PC-3 (cell line): ENCODE results near the gene KRT85. TPM values are rescaled to one million over a fixed set of nuclear protein-coding genes. Genes with fewer than 3 reads are reported as not detected.

Experiments
- ATAC-seq: fragments of 200-7000 bp; cut with Tn5 transposase; 2 replicates; pipeline ENCODE4 v1.9.1; 2020; ENCODE audit warnings: mild to moderate bottlenecking, moderate library complexity
- BruUV-seq: library from RNA; stranded (reverse); fragments of 400-500 nt; replicated peaks from 2 replicates; lab custom pipeline; 2021; lab: Mats Ljungman, UMichigan
- CTCF ChIA-PET: fragments of 300-600 bp; sonication (Branson Sonifier 250); formaldehyde crosslinking; loops from one replicate; lab custom pipeline; 2022; ENCODE audit warnings: antibody characterized with exemption; lab: Charles Lee
- POLR2A ChIA-PET: fragments of 300-600 bp; sonication (Branson Sonifier 250); formaldehyde crosslinking; loops from one replicate; lab custom pipeline; 2022; ENCODE audit warnings: antibody characterized with exemption; ENCODE audit not compliant: unreplicated experiment; lab: Charles Lee
- DNase-seq: peaks from one replicate; pipeline ENCODE4 v3.0.0-alpha.2; 2015
- H2AFZ ChIP-seq: fragments of 300-600 bp; sonication (generic); 2 replicates; pipeline ENCODE4 v1.6.0; 2016; ENCODE audit warnings: antibody characterized with exemption, low read length
- H3F3A ChIP-seq: fragments of 300-600 bp; sonication (generic); one replicate; pipeline ENCODE4 v1.6.0; 2017; ENCODE audit warnings: antibody characterized with exemption, low read length, control low read depth, mild to moderate bottlenecking; ENCODE audit not compliant: unreplicated experiment
- H3K27ac ChIP-seq: fragments of 300-600 bp; sonication (generic); 2 replicates; pipeline ENCODE4 v1.5.1; 2016; ENCODE audit warnings: mild to moderate bottlenecking, low read length
- H3K27me3 ChIP-seq: fragments of 300-600 bp; sonication (generic); 2 replicates; pipeline ENCODE4 v1.6.1; 2016; ENCODE audit warnings: low read length, mixed read lengths
- H3K36me3 ChIP-seq: fragments of 300-600 bp; sonication (generic); 2 replicates; pipeline ENCODE4 v1.6.1; 2016; ENCODE audit warnings: low read depth, mixed run types, low read length, mixed read lengths
- H3K4me1 ChIP-seq: fragments of 300-600 bp; sonication (generic); 2 replicates; pipeline ENCODE4 v1.5.1; 2016; ENCODE audit warnings: low read length; ENCODE audit not compliant: insufficient read depth
- H3K4me2 ChIP-seq: fragments of 300-600 bp; sonication (generic); 2 replicates; pipeline ENCODE4 v1.6.0; 2016; ENCODE audit warnings: low read length
- H3K4me3 ChIP-seq: fragments of 300-600 bp; sonication (generic); 2 replicates; pipeline ENCODE4 v1.5.1; 2016; ENCODE audit warnings: mild to moderate bottlenecking, low read length, mixed read lengths
- H3K79me2 ChIP-seq: fragments of 300-600 bp; sonication (generic); 2 replicates; pipeline ENCODE4 v1.6.1; 2017; ENCODE audit warnings: low read length, mixed read lengths
- H3K9ac ChIP-seq: fragments of 300-600 bp; sonication (generic); 2 replicates; pipeline ENCODE4 v1.6.0; 2016; ENCODE audit warnings: mild to moderate bottlenecking, low read length
- H3K9me2 ChIP-seq: fragments of 300-600 bp; sonication (generic); replicated peaks from 2 replicates; pipeline ENCODE4 v1.6.1; 2016; ENCODE audit warnings: mixed run types, low read length, mixed read lengths
- H3K9me3 ChIP-seq: fragments of 300-600 bp; sonication (generic); 2 replicates; pipeline ENCODE4 v1.6.1; 2016; ENCODE audit warnings: low read length, mixed read lengths
- H4K20me1 ChIP-seq: fragments of 300-600 bp; sonication (generic); 2 replicates; pipeline ENCODE4 v1.6.1; 2016; ENCODE audit warnings: low read length, mixed read lengths
- EZH2 ChIP-seq: fragments of 300-600 bp; sonication (generic); IDR thresholded peaks from one replicate; pipeline ENCODE4 v1.6.1; 2017; ENCODE audit warnings: antibody characterized with exemption, mild to moderate bottlenecking, low read length; ENCODE audit not compliant: unreplicated experiment
- EZH2phosphoT487 ChIP-seq: fragments of 300-600 bp; sonication (generic); IDR thresholded peaks from 2 replicates; pipeline ENCODE4 v1.6.1; 2018; ENCODE audit warnings: mild to moderate bottlenecking, antibody characterized with exemption, low read length, borderline replicate concordance
- intact Hi-C: fragments of 100-400 bp; cut with micrococcal nuclease; formaldehyde crosslinking; loops from 2 replicates; pipeline ENCODE4 v1.9.0; 2023
- total RNA-seq: library from RNA; depleted of rRNA; stranded (reverse); fragments of >200 nt; gene quantifications from 2 replicates; pipeline ENCODE4 v1.2.3, GENCODE V29; 2014
- TF ChIP-seq, protein P1 (sequence below): fragments of 300-600 bp; sonication (generic); conservative IDR thresholded peaks from 2 replicates; pipeline ENCODE4 v1.5.1; 2017; ENCODE audit warnings: antibody characterized with exemption, low read depth, mild to moderate bottlenecking, low read length

KRT85 gene
- total RNA-seq, 1 experiment from 2014 or later: not detected

DNA sequence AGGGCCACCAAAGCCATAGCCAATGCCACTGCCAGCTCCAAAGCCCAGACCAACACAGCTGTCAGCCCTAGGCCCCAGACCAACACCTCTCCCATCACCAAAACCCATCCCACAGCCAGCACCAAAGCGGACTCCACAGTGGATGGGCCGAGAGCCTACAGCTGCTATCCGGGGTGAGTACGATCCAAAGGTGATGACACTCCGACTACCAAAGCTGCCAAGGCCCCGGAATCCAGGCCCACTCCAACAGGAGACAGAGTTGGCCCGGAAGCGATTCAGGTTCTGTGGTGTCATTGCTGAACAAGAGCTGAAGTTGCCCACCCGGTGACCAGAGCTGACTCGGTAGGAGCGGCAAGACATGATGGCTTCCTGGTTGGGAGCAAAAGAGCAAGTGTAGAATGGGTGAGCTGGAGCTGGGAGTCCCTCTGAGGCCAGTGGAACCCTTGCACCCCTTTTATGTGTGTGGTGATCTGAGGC, 18.0 kb upstream of the KRT85 start, which contains the start of gene KRT84:
KRT84 (minus strand) TSS at position 427 of the 477 bp plus-strand sequence; CDS start at position 360, 67 bp downstream.
- no peak within 1 kb of the TSS for H3K4me3 ChIP-seq
- DNase-seq: no peak
- H3K9me3 ChIP-seq: no peaks in the 10 kb centered on the region
- intact Hi-C loops: no loop called here
- BruUV-seq: no TSS peak
- POLR2A ChIA-PET: no interaction called here
- no peaks in the 10 kb centered on the region for H3K9me2 ChIP-seq
- no peak within 1 kb of the TSS for H2AFZ ChIP-seq
- H3K27ac ChIP-seq: no peak within 1 kb of the TSS
- no peaks in the 10 kb centered on the region for H3K36me3 ChIP-seq
- no peaks in the 10 kb centered on the region for H3K79me2 ChIP-seq
- no peaks in the 10 kb centered on the region for H3K4me1 ChIP-seq
- TF ChIP-seq EZH2: no peak
- no peak for TF ChIP-seq EZH2phosphoT487
- TF ChIP-seq, protein P1, sequence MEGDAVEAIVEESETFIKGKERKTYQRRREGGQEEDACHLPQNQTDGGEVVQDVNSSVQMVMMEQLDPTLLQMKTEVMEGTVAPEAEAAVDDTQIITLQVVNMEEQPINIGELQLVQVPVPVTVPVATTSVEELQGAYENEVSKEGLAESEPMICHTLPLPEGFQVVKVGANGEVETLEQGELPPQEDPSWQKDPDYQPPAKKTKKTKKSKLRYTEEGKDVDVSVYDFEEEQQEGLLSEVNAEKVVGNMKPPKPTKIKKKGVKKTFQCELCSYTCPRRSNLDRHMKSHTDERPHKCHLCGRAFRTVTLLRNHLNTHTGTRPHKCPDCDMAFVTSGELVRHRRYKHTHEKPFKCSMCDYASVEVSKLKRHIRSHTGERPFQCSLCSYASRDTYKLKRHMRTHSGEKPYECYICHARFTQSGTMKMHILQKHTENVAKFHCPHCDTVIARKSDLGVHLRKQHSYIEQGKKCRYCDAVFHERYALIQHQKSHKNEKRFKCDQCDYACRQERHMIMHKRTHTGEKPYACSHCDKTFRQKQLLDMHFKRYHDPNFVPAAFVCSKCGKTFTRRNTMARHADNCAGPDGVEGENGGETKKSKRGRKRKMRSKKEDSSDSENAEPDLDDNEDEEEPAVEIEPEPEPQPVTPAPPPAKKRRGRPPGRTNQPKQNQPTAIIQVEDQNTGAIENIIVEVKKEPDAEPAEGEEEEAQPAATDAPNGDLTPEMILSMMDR: no peak
- H3K27me3 ChIP-seq: no peaks in the 10 kb centered on the region
- H3K4me2 ChIP-seq: no peak within 1 kb of the TSS
- ATAC-seq: no peak
- CTCF ChIA-PET: interaction anchor here (0.6 to 0.8 kb wide), 2 partner anchors 13 to 241 kb away, joined by 3 to 4 read pairs; no protein-coding TSS in a partner anchor
- H3K9ac ChIP-seq: no peak within 1 kb of the TSS
- no peaks in the 10 kb centered on the region for H3F3A ChIP-seq
- no peaks in the 10 kb centered on the region for H4K20me1 ChIP-seq

DNA sequence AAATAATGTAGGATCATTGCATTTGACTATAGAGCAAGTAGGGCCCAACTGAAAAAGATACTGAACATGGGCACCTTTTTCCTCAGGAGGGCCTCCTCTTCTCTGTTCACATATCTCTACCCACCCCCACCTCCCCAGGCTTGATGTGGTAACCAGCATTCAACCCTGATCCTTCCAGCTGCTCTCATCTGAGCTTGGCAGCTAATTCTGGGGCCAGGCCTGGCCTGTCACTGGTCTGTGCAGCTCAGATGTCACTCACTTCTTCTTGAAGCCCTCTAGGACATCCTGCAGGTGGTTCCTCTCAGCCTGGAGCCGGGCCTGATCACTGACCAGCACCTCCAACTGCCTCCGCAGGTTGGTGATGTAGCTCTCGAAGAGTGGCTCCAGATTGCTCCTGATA, 16.1 kb upstream of the KRT85 start:
- POLR2A ChIA-PET: no interaction called here
- intact Hi-C loops: no loop called here
- TF ChIP-seq EZH2phosphoT487: no peak
- no peak for TF ChIP-seq EZH2
- TF ChIP-seq, protein P1: no peak
- Histone ChIP-seq H3K4me2 (no peak overlapping the region), H4K20me1 (no peaks in the 10 kb centered on the region), H3K9me2 (no peaks in the 10 kb centered on the region), H3K27ac (no peak overlapping the region), H3K36me3 (no peaks in the 10 kb centered on the region), H2AFZ (no peak overlapping the region), H3K9me3 (no peaks in the 10 kb centered on the region), H3F3A (no peaks in the 10 kb centered on the region), H3K4me3 (no peak overlapping the region), H3K27me3 (no peaks in the 10 kb centered on the region), H3K4me1 (no peaks in the 10 kb centered on the region), H3K79me2 (no peaks in the 10 kb centered on the region), H3K9ac (no peak overlapping the region)
- CTCF ChIA-PET: interaction anchor here (0.6 kb wide), 1 partner anchor 484 kb away, joined by 3 read pairs; no protein-coding TSS in a partner anchor
- DNase-seq (no peak), ATAC-seq (no peak)
- BruUV-seq: no TSS peak

DNA sequence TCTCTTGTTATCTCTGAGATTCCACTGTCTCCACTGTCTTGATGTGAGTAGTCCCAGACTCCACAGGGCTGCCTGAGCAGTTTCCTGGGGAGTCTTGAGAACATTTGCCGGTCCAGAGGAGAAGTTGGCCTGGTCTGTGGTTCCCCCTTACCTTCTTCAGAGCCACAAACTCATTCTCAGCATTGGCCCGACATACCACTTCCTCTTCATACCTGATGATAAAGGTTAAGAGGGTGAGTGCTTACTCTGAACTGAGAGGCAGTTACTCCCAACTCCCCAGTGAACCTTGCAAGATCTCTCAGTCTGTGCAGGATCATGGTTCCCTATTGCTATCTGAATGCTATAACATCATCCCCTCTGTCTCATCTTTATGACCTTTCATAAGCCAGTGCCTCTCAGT, 15.6 kb upstream of the KRT85 start:
- Histone ChIP-seq H3K36me3 (no peaks in the 10 kb centered on the region), H3K4me3 (no peak overlapping the region), H3K9ac (no peak overlapping the region), H3K9me2 (no peaks in the 10 kb centered on the region), H3K4me1 (no peaks in the 10 kb centered on the region), H3K79me2 (no peaks in the 10 kb centered on the region), H2AFZ (no peak overlapping the region), H3K4me2 (no peak overlapping the region), H3K27me3 (no peaks in the 10 kb centered on the region), H3F3A (no peaks in the 10 kb centered on the region), H3K27ac (no peak overlapping the region), H3K9me3 (no peaks in the 10 kb centered on the region), H4K20me1 (no peaks in the 10 kb centered on the region)
- CTCF ChIA-PET: no interaction called here
- TF ChIP-seq EZH2phosphoT487: no peak
- TF ChIP-seq EZH2: no peak
- TF ChIP-seq, protein P1: no peak
- DNase-seq: no peak
- ATAC-seq: no peak
- BruUV-seq: no TSS peak
- intact Hi-C loops: no loop called here
- POLR2A ChIA-PET: no interaction called here
